Lower leg skin (tissue), 4 donors: Measurements from ENCODE around the gene SMAD9. TPM values are rescaled to one million over a fixed set of nuclear protein-coding genes. Genes with fewer than 3 reads are reported as not detected.

ENCODE experiments used
- DNase-seq, 2 donors: peaks; one replicate each; pipeline ENCODE4 v3.0.0-alpha.2; 2019; ENCODE audit warnings: low spot score in 2 of 2
- H3K4me3 ChIP-seq: fragments of 200-600 bp; sonication (generic); 2 replicates; pipeline ENCODE4 v1.5.1; 2017; ENCODE audit warnings: mild to moderate bottlenecking, low read depth; ENCODE audit not compliant: poor library complexity, severe bottlenecking
- CTCF ChIP-seq, 3 donors: fragments of 450-650 bp; IDR thresholded peaks; one replicate each; pipeline ENCODE4 v1.5.1; 2016; ENCODE audit warnings: antibody characterized with exemption in 3 of 3, mild to moderate bottlenecking in 3 of 3, moderate library complexity in 2 of 3
- POLR2A ChIP-seq, 2 donors: fragments of 450-650 bp; IDR thresholded peaks; one replicate each; pipeline ENCODE4 v1.6.1; 2016 to 2017; ENCODE audit warnings: antibody characterized with exemption in 2 of 2, mild to moderate bottlenecking in 1 of 2, moderate library complexity in 1 of 2
- WGBS, 2 donors: methylation state at CpG; one replicate each; pipeline ENCODE4 v1.1.5; 2018; 5-methylcytosine and 5-hydroxymethylcytosine counted together
- intact Hi-C: fragments of 100-400 bp; cut with DNase I; formaldehyde crosslinking; loops from one replicate; pipeline ENCODE4 v1.15.0; 2023; ENCODE audit warnings: low total_unique reads
- total RNA-seq, 4 donors: library from RNA; depleted of rRNA; stranded (reverse); fragments of >200 nt; gene quantifications; one replicate each; pipeline ENCODE4 v1.1.0, GENCODE V29; 2016

Gene SMAD9
- total RNA-seq, 4 donors from 2014 or later = 1.4 to 4.4 (median 2.2) TPM

- no peak for DNase-seq
- TF ChIP-seq CTCF (IDR thresholded peaks at IDR 0.05) (no peak), POLR2A (IDR thresholded peaks at IDR 0.05) (no peak)
- intact Hi-C loops = no loop called here
- no peak overlapping the region for H3K4me3 ChIP-seq
- WGBS, 2 donors = 67 to 70% methylated on average over 6 of the region's 6 CpGs
Measured at GRCh38 chr13:36848199-36848982, 71.6 kb downstream of the SMAD9 start.

DNA sequence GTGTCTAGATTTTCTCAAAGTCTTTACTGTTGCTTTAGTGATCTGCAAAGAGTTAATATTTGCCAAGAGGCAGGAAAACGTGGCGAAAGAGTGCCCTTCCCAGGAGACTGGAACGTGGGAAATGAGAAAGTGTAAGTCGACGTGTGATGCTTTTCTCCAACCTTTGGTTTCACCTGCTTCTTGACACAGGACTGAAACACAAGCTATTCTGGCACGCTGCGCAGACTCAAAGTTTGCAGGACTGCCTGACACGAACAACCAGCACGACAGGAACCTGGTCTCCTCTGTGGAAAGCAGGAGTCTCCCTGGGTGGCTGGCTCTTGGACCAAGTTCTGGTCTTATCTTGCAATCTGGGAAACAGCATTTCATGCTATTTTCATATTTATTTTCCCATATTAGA, 72.4 kb downstream of the SMAD9 start:
- 55 to 61% methylated on average over 9 of the region's 9 CpGs for WGBS, 2 donors
- TF ChIP-seq CTCF (IDR thresholded peaks at IDR 0.05) (no peak), POLR2A (IDR thresholded peaks at IDR 0.05) (no peak)
- DNase-seq = no peak
- intact Hi-C loops = no loop called here
- no peak overlapping the region for H3K4me3 ChIP-seq

GRCh38 chr13:36841391-36841790, 78.6 kb downstream of the SMAD9 start:
- 80 to 84% methylated on average over 5 of the region's 5 CpGs for WGBS, 2 donors
- no peak for DNase-seq
- no peak overlapping the region for H3K4me3 ChIP-seq
- TF ChIP-seq POLR2A (IDR thresholded peaks at IDR 0.05) = no peak
- no peak for TF ChIP-seq CTCF (IDR thresholded peaks at IDR 0.05)
- intact Hi-C loops = no loop called here

DNA sequence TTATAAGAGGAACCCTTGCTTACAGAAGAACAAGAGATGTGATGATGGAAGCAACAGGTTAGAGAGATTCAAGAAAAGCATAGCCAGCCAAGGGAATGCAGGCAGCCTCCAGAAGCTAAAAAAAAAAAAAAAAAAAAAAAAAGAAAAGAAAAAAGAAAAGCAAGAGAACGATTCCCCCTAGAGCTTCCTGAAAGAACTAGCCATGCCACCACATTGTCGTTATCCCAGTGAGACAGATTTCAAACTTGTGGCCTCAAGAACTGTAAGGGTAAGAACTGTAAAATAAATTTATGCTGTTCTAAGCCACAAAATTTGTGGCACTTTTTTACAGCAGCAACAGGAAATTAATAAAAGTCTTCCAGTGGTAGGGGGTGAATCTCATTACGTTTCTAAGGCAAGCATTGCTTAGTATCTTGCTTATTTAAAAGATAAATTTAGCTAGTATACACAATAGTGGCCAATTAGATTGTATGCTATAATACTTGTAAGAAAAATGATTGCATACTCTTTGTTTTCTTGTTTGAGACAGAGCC, 79.3 kb downstream of the SMAD9 start:
- 66 to 72% methylated on average over 3 of the region's 3 CpGs for WGBS, 2 donors
- intact Hi-C loops = no loop called here
- H3K4me3 ChIP-seq = no peak overlapping the region
- TF ChIP-seq POLR2A (IDR thresholded peaks at IDR 0.05) (no peak), CTCF (IDR thresholded peaks at IDR 0.05) (no peak)
- DNase-seq = no peak

DNA sequence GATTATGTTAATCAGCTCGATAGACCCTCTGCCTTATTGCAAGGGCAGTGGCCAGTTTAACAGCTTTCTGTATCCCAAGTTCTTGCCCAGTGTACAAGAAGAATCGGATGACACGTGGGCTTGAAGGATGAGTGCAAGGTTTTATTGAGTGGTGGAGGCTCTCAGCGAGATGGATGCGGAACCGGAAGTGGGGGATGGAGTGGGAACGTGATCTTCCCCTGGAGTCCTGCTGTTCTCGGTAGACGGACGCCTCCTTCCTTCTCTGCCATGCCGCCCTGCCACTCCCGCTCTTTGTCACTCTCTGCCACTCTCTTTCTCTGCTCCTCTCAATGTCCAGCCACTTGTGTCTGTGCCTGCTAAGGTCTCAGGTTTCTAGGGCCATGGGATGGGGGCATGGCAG, 80.1 kb downstream of the SMAD9 start:
- WGBS, 2 donors = 89 to 94% methylated on average over 12 of the region's 12 CpGs
- intact Hi-C loops = loop anchor here (5.0 kb wide), 1 partner anchor 1082 kb away; no protein-coding TSS in a partner anchor
- TF ChIP-seq POLR2A (IDR thresholded peaks at IDR 0.05) (no peak), CTCF (IDR thresholded peaks at IDR 0.05) (no peak)
- DNase-seq = no peak
- H3K4me3 ChIP-seq = no peak overlapping the region
